SK-N-SH (cell line): ENCODE results near the gene IL18BP. TPM values are rescaled to one million over a fixed set of nuclear protein-coding genes. Genes with fewer than 3 reads are reported as not detected.
A peak's percentile ranks its signal among the peaks of the same experiment; 100 is the strongest.

Experiments used
- CTCF ChIA-PET: fragments of 300-600, 350-600 bp; formaldehyde crosslinking; extraction: SDS; loops from one replicate; lab custom pipeline; 2021; lab: Yijun Ruan, JAX
- POLR2A ChIA-PET: fragments of 350-600 bp; sonication (Branson Sonifier 250); formaldehyde crosslinking; extraction: SDS; loops from one replicate; lab custom pipeline; 2020; ENCODE audit warnings: antibody characterized with exemption, inconsistent platforms; lab: Yijun Ruan, JAX
- DNase-seq: peaks from one replicate; pipeline ENCODE4 v3.0.0; 2012
- H2AFZ ChIP-seq: fragments of 200-600 bp; sonication (generic); 2 replicates; pipeline ENCODE4 v1.8.1; 2016; ENCODE audit warnings: antibody characterized with exemption, mild to moderate bottlenecking, low read depth
- H3F3A ChIP-seq: fragments of 200-600 bp; sonication (generic); replicated peaks from 2 replicates; pipeline ENCODE3; 2016; ENCODE audit warnings: antibody characterized with exemption, mild to moderate bottlenecking; ENCODE audit not compliant: insufficient read depth
- H3K27ac ChIP-seq, 2 experiments: fragments of 200-500 bp in 1 of 2; fragments of 200-600 bp in 1 of 2; sonication (Bioruptor generic) in 1 of 2; sonication (generic), shearing (Covaris generic) in 1 of 2; 2 replicates each; pipeline versions ENCODE4 v1.5.1 to v1.6.1; 2014 to 2016; ENCODE audit warnings: low read depth in 2 of 2, inconsistent platforms in 1 of 2, low read length in 1 of 2, mild to moderate bottlenecking in 1 of 2, mixed read lengths in 1 of 2
- H3K27me3 ChIP-seq: fragments of 200-600 bp; sonication (generic), shearing (Covaris generic); 2 replicates; pipeline ENCODE4 v1.6.1; 2016; ENCODE audit warnings: mixed run types; ENCODE audit not compliant: insufficient read depth
- H3K36me3 ChIP-seq, 2 experiments: fragments of 200-500 bp in 1 of 2; fragments of 200-600 bp in 1 of 2; sonication (Bioruptor generic) in 1 of 2; sonication (generic) in 1 of 2; replicated peaks in 1 of 2; 2 replicates each; pipeline versions ENCODE3 to v1.5.1; 2014 to 2016; ENCODE audit warnings: low read length in 1 of 2, mild to moderate bottlenecking in 1 of 2; ENCODE audit not compliant: insufficient read depth in 2 of 2, control insufficient read depth in 1 of 2
- H3K4me1 ChIP-seq, 2 experiments: fragments of 200-500 bp in 1 of 2; fragments of 200-600 bp in 1 of 2; sonication (Bioruptor generic) in 1 of 2; sonication (generic), shearing (Covaris generic) in 1 of 2; 2 replicates each; pipeline versions ENCODE4 v1.5.1 to v1.6.1; 2014 to 2016; ENCODE audit warnings: low read depth in 1 of 2, low read length in 1 of 2, mixed run types in 1 of 2; ENCODE audit not compliant: insufficient read depth in 2 of 2, control insufficient read depth in 1 of 2
- H3K4me2 ChIP-seq: fragments of 200-600 bp; sonication (generic), shearing (Covaris generic); 2 replicates; pipeline ENCODE4 v1.6.1; 2017; ENCODE audit warnings: mixed run types
- H3K4me3 ChIP-seq, 2 experiments: fragments of 200-500 bp in 1 of 2; fragments of 200-600 bp in 1 of 2; sonication (Bioruptor generic) in 1 of 2; sonication (generic), shearing (Covaris generic) in 1 of 2; 2 replicates each; pipeline versions ENCODE4 v1.5.1 to v1.8.1; 2014 to 2016; ENCODE audit warnings: low read depth in 2 of 2, inconsistent platforms in 1 of 2, low read length in 1 of 2, mild to moderate bottlenecking in 1 of 2, mixed read lengths in 1 of 2, moderate library complexity in 1 of 2
- H3K79me2 ChIP-seq: fragments of 200-600 bp; sonication (generic); 2 replicates; pipeline ENCODE4 v1.8.1; 2017; ENCODE audit warnings: mild to moderate bottlenecking; ENCODE audit not compliant: insufficient read depth
- H3K9ac ChIP-seq: fragments of 200-600 bp; sonication (generic); 2 replicates; pipeline ENCODE4 v1.6.1; 2017; ENCODE audit warnings: mixed run types
- H3K9me2 ChIP-seq: fragments of 200-600 bp; sonication (generic); 2 replicates; pipeline ENCODE4 v1.6.1; 2017; ENCODE audit warnings: mixed run types
- H3K9me3 ChIP-seq: fragments of 200-600 bp; sonication (generic); 2 replicates; pipeline ENCODE4 v1.6.1; 2017; ENCODE audit warnings: mixed run types, mild to moderate bottlenecking, moderate library complexity
- H4K20me1 ChIP-seq: fragments of 200-600 bp; sonication (generic); 2 replicates; pipeline ENCODE4 v1.6.1; 2017; ENCODE audit warnings: mild to moderate bottlenecking, mixed run types; ENCODE audit not compliant: insufficient read depth
- CHD2 ChIP-seq: fragments of 150-350 bp; IDR thresholded peaks from 2 replicates; pipeline ENCODE4 v1.6.1; 2018; ENCODE audit warnings: low read length; ENCODE audit not compliant: partially characterized antibody
- ELF1 ChIP-seq: IDR thresholded peaks from 2 replicates; pipeline ENCODE4 v1.4.0; 2012
- EP300 ChIP-seq, 2 experiments: IDR thresholded peaks; 2 replicates each; pipeline versions ENCODE4 v1.4.0 to v1.6.1; 2012; ENCODE audit warnings: borderline replicate concordance in 1 of 2, low read depth in 1 of 2, low read length in 1 of 2
- EZH2phosphoT487 ChIP-seq: fragments of 200-600 bp; sonication (generic); IDR thresholded peaks from 2 replicates; pipeline ENCODE4 v1.6.1; 2017; ENCODE audit warnings: low read depth, mixed run types, mild to moderate bottlenecking, antibody characterized with exemption, moderate library complexity, borderline replicate concordance
- FOSL2 ChIP-seq: IDR thresholded peaks from 2 replicates; pipeline ENCODE4 v1.4.0; 2012; ENCODE audit warnings: low read depth, mild to moderate bottlenecking, moderate library complexity, borderline replicate concordance
- GABPA ChIP-seq: IDR thresholded peaks from 2 replicates; pipeline ENCODE4 v1.4.0; 2012; ENCODE audit warnings: low read depth, mild to moderate bottlenecking
- GATA2 ChIP-seq: sonication (generic); formaldehyde crosslinking; IDR thresholded peaks from 2 replicates; pipeline ENCODE4 v1.5.0; 2020; ENCODE audit warnings: mild to moderate bottlenecking, missing genetic modification reagents
- JUND ChIP-seq: IDR thresholded peaks from 2 replicates; pipeline ENCODE4 v1.4.0; 2012
- MXI1 ChIP-seq: IDR thresholded peaks from 2 replicates; pipeline ENCODE4 v1.6.1; 2012; ENCODE audit warnings: mild to moderate bottlenecking, low read depth, low read length, improper control_type of control experiment
- NFIC ChIP-seq: IDR thresholded peaks from 2 replicates; pipeline ENCODE4 v1.4.0; 2012; ENCODE audit warnings: borderline replicate concordance
- RCOR1 ChIP-seq: fragments of 150-350 bp; IDR thresholded peaks from 2 replicates; pipeline ENCODE4 v1.6.1; 2017; ENCODE audit warnings: antibody characterized with exemption, low read length
- RFX5 ChIP-seq: IDR thresholded peaks from 2 replicates; pipeline ENCODE4 v1.6.1; 2012; ENCODE audit warnings: mild to moderate bottlenecking, improper control_type of control experiment, low read length
- SMC3 ChIP-seq: IDR thresholded peaks from 2 replicates; pipeline ENCODE4 v1.6.1; 2012; ENCODE audit warnings: low read depth, low read length, improper control_type of control experiment
- TCF12 ChIP-seq: IDR thresholded peaks from 2 replicates; pipeline ENCODE4 v1.4.0; 2012
- TEAD4 ChIP-seq: IDR thresholded peaks from 2 replicates; pipeline ENCODE4 v1.4.0; 2012; ENCODE audit warnings: mild to moderate bottlenecking, borderline replicate concordance; ENCODE audit not compliant: insufficient read depth
- WGBS: methylation state at CpG from one replicate; pipeline ENCODE4 v1.1.6; 2017; ENCODE audit warnings: low lambda C conversion rate; 5-methylcytosine and 5-hydroxymethylcytosine counted together
- polyA plus RNA-seq, 3 experiments: library from polyadenylated mRNA; depleted of rRNA; stranded (reverse); fragments of >200 nt; gene quantifications; 2 replicates each; pipeline ENCODE4 v1.2.3, GENCODE V29; 2012
- TF ChIP-seq, protein P1 (sequence below): fragments of 200-600 bp; sonication (generic); IDR thresholded peaks from 2 replicates; pipeline ENCODE4 v1.6.1; 2017; ENCODE audit warnings: antibody characterized with exemption, mild to moderate bottlenecking, moderate library complexity
- TF ChIP-seq, protein P2 (sequence below): fragments of 150-350 bp; IDR thresholded peaks from 2 replicates; pipeline ENCODE4 v1.6.1; 2016; ENCODE audit warnings: mild to moderate bottlenecking, low read depth, low read length
- TF ChIP-seq, protein P3 (sequence below): IDR thresholded peaks from 2 replicates; pipeline ENCODE4 v1.4.0; 2012; ENCODE audit warnings: low read depth, borderline replicate concordance
- TF ChIP-seq, protein P4 (sequence below): IDR thresholded peaks from 2 replicates; pipeline ENCODE4 v1.4.0; 2012; ENCODE audit warnings: low read depth, borderline replicate concordance
- TF ChIP-seq, protein P5 (sequence below): fragments of 150-350 bp; IDR thresholded peaks from 2 replicates; pipeline ENCODE4 v1.6.1; 2017; ENCODE audit warnings: antibody characterized with exemption, low read length, low read depth, borderline replicate concordance

IL18BP gene
- polyA plus RNA-seq, 1 of the 3 experiments (the other 2 are of a cell fraction), result 5.0 TPM

DNA sequence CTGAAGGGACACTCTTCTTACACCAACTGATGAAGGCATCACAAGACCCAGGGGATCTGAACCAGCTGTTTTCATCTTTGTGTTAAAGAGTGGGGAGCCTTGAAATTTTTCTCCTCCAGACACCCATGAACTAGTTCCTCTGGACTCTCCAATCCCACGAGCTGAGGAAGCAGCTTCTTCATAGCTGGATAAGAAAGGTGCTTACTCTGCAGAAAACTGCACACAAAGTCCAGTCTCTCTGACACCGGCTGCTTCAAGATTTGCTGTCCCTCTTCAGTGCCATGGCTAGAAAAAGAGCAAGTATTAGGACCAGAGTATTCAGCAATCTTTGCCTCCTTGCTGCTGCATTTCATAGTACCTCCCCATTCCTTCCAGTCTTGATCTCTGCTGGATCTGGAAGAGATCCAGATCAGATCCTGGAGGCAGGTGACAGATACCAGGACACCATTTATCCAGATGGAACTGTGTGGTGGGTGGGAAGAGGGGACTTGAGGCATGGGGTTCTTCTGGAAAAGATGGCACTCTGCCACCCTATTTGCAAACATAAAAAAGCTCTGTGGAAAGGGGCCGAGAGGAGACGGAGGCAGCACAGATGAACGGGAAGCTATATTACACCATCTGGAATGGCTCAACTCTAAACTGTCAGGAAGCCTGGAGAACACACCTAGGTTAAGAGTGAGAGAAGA, 25.5 kb downstream of the IL18BP start:
- Histone ChIP-seq H3K4me2 (no peak overlapping the region), H3K79me2 (peaks cover 60% of the 10 kb centered on the region), H3K4me1 (peaks cover 11 to 16% of the 10 kb centered on the region in 2 experiments; a peak in 3 of 4 replicates), H3K27me3 (no peaks in the 10 kb centered on the region), H4K20me1 (peaks cover 18% of the 10 kb centered on the region), H3K9me3 (no peaks in the 10 kb centered on the region), H3K27ac (peak overlapping the region in 1 of 2 experiments; percentile 53; a peak in 2 of 4 replicates), H3K9me2 (no peaks in the 10 kb centered on the region), H3K4me3 (no peak overlapping the region), H2AFZ (no peak overlapping the region), H3K36me3 (peaks cover 83 to 85% of the 10 kb centered on the region in 2 experiments), H3K9ac (no peak overlapping the region), H3F3A (peaks cover 25% of the 10 kb centered on the region)
- no peak for DNase-seq
- 45% methylated on average over 5 of the region's 5 CpGs for WGBS
- CTCF ChIA-PET, result interaction anchor here (0.8 to 21.4 kb wide), 43 partner anchors 9 to 424 kb away, joined by 3 to 416 read pairs (median 7); partner anchors contain the start of genes ANAPC15, CLPB and LAMTOR1
- POLR2A ChIA-PET, result interaction anchor here (1.0 to 2.4 kb wide), 4 partner anchors 9 to 67 kb away, joined by 3 to 21 read pairs (median 8); no protein-coding TSS in a partner anchor
- TF ChIP-seq RCOR1, result peak; percentile 71; the same call in 1 of the 2 replicates
- TF ChIP-seq EP300 (IDR thresholded peaks at IDR 0.05; ENCODE audit: borderline replicate concordance in 1 of 2, low read depth in 1 of 2, low read length in 1 of 2), result peak in 1 of 2 experiments; percentile 77; a peak in 1 of 4 replicates
- peak; percentile 53; the same call in 1 of the 2 replicates for TF ChIP-seq TCF12
- TF ChIP-seq GATA2, result peak; percentile 83
- TF ChIP-seq NFIC, result no peak
- TF ChIP-seq, protein P1, sequence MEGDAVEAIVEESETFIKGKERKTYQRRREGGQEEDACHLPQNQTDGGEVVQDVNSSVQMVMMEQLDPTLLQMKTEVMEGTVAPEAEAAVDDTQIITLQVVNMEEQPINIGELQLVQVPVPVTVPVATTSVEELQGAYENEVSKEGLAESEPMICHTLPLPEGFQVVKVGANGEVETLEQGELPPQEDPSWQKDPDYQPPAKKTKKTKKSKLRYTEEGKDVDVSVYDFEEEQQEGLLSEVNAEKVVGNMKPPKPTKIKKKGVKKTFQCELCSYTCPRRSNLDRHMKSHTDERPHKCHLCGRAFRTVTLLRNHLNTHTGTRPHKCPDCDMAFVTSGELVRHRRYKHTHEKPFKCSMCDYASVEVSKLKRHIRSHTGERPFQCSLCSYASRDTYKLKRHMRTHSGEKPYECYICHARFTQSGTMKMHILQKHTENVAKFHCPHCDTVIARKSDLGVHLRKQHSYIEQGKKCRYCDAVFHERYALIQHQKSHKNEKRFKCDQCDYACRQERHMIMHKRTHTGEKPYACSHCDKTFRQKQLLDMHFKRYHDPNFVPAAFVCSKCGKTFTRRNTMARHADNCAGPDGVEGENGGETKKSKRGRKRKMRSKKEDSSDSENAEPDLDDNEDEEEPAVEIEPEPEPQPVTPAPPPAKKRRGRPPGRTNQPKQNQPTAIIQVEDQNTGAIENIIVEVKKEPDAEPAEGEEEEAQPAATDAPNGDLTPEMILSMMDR, result no peak
- peak; percentile 29 for TF ChIP-seq CHD2

DNA sequence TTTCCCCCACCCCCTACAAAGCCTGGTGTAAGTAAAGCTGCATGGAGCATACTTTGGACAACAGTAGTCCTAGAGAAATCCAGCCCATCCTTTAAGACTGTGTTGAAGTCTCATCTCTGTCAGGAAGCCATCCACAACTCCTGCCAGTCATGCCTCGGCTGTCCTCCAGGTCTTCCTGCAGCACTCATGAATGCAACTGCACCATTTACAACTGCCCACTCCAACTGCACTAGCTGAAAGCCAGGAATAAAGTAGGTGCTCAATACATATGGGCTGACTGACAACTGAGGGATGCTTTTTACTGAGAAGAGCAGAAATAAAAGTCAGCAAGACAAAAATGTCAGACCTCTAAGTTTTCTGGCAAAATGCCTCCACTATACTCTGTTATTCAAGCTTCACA, 27.4 kb downstream of the IL18BP start:
- H3K27ac ChIP-seq, result peak overlapping the region; percentile 40 to 71
- POLR2A ChIA-PET, result interaction anchor here (1.1 to 2.4 kb wide), 5 partner anchors 13 to 196 kb away, joined by 3 to 21 read pairs (median 6); no protein-coding TSS in a partner anchor
- TF ChIP-seq GABPA (no peak), SMC3 (no peak), FOSL2 (no peak), EZH2phosphoT487 (no peak), JUND (no peak), TEAD4 (no peak), RFX5 (no peak), MXI1 (no peak), ELF1 (no peak)
- TF ChIP-seq, protein P2, sequence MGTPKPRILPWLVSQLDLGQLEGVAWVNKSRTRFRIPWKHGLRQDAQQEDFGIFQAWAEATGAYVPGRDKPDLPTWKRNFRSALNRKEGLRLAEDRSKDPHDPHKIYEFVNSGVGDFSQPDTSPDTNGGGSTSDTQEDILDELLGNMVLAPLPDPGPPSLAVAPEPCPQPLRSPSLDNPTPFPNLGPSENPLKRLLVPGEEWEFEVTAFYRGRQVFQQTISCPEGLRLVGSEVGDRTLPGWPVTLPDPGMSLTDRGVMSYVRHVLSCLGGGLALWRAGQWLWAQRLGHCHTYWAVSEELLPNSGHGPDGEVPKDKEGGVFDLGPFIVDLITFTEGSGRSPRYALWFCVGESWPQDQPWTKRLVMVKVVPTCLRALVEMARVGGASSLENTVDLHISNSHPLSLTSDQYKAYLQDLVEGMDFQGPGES, result no peak
- TF ChIP-seq, protein P3, sequence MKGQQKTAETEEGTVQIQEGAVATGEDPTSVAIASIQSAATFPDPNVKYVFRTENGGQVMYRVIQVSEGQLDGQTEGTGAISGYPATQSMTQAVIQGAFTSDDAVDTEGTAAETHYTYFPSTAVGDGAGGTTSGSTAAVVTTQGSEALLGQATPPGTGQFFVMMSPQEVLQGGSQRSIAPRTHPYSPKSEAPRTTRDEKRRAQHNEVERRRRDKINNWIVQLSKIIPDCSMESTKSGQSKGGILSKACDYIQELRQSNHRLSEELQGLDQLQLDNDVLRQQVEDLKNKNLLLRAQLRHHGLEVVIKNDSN, result no peak
- TF ChIP-seq, protein P4, sequence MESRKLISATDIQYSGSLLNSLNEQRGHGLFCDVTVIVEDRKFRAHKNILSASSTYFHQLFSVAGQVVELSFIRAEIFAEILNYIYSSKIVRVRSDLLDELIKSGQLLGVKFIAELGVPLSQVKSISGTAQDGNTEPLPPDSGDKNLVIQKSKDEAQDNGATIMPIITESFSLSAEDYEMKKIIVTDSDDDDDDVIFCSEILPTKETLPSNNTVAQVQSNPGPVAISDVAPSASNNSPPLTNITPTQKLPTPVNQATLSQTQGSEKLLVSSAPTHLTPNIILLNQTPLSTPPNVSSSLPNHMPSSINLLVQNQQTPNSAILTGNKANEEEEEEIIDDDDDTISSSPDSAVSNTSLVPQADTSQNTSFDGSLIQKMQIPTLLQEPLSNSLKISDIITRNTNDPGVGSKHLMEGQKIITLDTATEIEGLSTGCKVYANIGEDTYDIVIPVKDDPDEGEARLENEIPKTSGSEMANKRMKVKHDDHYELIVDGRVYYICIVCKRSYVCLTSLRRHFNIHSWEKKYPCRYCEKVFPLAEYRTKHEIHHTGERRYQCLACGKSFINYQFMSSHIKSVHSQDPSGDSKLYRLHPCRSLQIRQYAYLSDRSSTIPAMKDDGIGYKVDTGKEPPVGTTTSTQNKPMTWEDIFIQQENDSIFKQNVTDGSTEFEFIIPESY, result no peak
- TF ChIP-seq, protein P5, sequence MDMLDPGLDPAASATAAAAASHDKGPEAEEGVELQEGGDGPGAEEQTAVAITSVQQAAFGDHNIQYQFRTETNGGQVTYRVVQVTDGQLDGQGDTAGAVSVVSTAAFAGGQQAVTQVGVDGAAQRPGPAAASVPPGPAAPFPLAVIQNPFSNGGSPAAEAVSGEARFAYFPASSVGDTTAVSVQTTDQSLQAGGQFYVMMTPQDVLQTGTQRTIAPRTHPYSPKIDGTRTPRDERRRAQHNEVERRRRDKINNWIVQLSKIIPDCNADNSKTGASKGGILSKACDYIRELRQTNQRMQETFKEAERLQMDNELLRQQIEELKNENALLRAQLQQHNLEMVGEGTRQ, result no peak

More for the DNA sequence above, 27.4 kb downstream of the IL18BP start:
- H4K20me1 ChIP-seq, result peaks cover 32% of the 10 kb centered on the region
- peak overlapping the region; percentile 34; the same call in 1 of the 2 replicates for H3K4me2 ChIP-seq
- H3K27me3 ChIP-seq, result no peaks in the 10 kb centered on the region
- H3K9ac ChIP-seq, result no peak overlapping the region; the same call in 1 of the 2 replicates
- WGBS, result 85% methylated on average over 1 of the region's 1 CpG
- H3K9me2 ChIP-seq, result no peaks in the 10 kb centered on the region
- no peak for DNase-seq
- peaks cover 11 to 16% of the 10 kb centered on the region in 2 experiments; a peak in 3 of 4 replicates for H3K4me1 ChIP-seq
- H3K4me3 ChIP-seq, result no peak overlapping the region
- peaks cover 34% of the 10 kb centered on the region for H3F3A ChIP-seq
- H2AFZ ChIP-seq, result no peak overlapping the region
- no peaks in the 10 kb centered on the region for H3K9me3 ChIP-seq
- H3K36me3 ChIP-seq, result peaks cover 81 to 82% of the 10 kb centered on the region in 2 experiments
- CTCF ChIA-PET, result interaction anchor here (0.6 to 21.4 kb wide), 13 partner anchors 9 to 405 kb away, joined by 3 to 416 read pairs (median 20); partner anchors contain the start of gene LAMTOR1
- peaks cover 74% of the 10 kb centered on the region for H3K79me2 ChIP-seq
